ENCODE results near the gene SMAGP.

DNA sequence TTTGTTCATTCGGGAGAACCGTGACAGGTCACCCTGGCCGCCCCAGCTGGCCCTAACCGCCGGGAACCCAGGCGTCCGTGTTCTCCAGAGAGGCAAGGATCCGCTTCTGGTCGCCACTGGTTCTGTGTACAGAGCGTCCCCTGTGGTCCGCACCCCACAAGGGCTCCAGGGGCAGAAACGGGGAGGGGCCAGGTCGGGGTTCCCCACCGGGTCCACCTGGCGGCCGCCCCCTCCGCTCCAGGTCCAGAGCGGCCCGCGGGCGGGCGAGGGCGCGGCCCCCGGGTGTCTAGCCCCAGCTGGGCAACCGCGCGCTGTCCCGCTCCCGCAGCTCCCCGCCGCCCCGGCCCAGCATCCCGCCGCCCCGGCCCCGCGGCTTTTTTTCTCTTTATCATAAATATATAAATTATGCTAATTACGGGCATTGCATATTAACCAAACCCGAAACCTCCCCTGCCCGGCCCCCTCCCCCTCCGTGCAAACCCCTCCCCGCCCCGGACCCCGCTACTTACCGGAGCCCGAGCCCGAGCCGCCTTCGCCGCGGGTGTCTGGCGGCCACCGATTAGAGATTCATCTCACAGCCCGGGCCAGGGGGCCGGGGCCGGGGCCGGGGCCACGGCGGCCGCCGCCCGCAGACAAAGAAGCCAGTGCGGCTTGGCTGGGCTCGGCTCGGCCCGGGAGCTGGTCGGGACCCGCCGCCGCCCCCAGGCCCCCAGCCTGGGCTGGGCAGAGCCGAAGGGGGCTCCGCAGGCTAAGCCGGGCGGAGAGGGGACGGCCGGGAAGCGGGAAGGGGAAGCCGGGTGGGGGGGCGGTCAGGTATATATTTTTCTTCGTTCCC is 52.9 kb downstream of the SMAGP start:
- TF ChIP-seq, protein P1, sequence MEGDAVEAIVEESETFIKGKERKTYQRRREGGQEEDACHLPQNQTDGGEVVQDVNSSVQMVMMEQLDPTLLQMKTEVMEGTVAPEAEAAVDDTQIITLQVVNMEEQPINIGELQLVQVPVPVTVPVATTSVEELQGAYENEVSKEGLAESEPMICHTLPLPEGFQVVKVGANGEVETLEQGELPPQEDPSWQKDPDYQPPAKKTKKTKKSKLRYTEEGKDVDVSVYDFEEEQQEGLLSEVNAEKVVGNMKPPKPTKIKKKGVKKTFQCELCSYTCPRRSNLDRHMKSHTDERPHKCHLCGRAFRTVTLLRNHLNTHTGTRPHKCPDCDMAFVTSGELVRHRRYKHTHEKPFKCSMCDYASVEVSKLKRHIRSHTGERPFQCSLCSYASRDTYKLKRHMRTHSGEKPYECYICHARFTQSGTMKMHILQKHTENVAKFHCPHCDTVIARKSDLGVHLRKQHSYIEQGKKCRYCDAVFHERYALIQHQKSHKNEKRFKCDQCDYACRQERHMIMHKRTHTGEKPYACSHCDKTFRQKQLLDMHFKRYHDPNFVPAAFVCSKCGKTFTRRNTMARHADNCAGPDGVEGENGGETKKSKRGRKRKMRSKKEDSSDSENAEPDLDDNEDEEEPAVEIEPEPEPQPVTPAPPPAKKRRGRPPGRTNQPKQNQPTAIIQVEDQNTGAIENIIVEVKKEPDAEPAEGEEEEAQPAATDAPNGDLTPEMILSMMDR (IDR thresholded peaks at IDR 0.05; ENCODE audit: extremely low read depth in 1 of 2, insufficient read depth in 1 of 2, low read depth in 1 of 2, low read length in 2 of 2), result peak in 1 of 2 donors; percentile 46
- TF ChIP-seq FOS (IDR thresholded peaks at IDR 0.05; ENCODE audit: borderline replicate concordance, insufficient read depth, low read length) (no peak), MYC (IDR thresholded peaks at IDR 0.05; ENCODE audit: low read depth, low read length) (no peak), POLR2A (IDR thresholded peaks at IDR 0.05; ENCODE audit: low read depth, low read length) (no peak), POLR2AphosphoS5 (IDR thresholded peaks at IDR 0.05; ENCODE audit: insufficient read depth, low read depth, low read length) (peak; percentile 22), EZH2 (IDR thresholded peaks at IDR 0.05; ENCODE audit: borderline replicate concordance, low read depth, low read length, severe bottlenecking) (no peak)
- TF ChIP-seq, protein P2, sequence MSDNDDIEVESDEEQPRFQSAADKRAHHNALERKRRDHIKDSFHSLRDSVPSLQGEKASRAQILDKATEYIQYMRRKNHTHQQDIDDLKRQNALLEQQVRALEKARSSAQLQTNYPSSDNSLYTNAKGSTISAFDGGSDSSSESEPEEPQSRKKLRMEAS (IDR thresholded peaks at IDR 0.05; ENCODE audit: insufficient read depth, insufficient read length), result no peak
